H9 (cell line): ENCODE measurements around the gene ARHGAP22. TPM values are rescaled to one million over a fixed set of nuclear protein-coding genes. Genes with fewer than 3 reads are reported as not detected.

Experiments
- DNase-seq: peaks from one replicate; pipeline ENCODE4 v3.0.0-alpha.2; 2017
- H2AFZ ChIP-seq: one replicate; pipeline ENCODE4 v1.6.1; 2013; ENCODE audit warnings: mild to moderate bottlenecking, low read length, control low read depth, moderate library complexity
- H2AK5ac ChIP-seq: 2 replicates; pipeline ENCODE4 v1.6.1; 2013; ENCODE audit warnings: low read length, control low read depth, mixed read lengths; ENCODE audit not compliant: insufficient read length
- H2BK120ac ChIP-seq: one replicate; pipeline ENCODE4 v1.6.1; 2013; ENCODE audit warnings: low read depth, mild to moderate bottlenecking, low read length, control low read depth, inconsistent platforms; ENCODE audit not compliant: poor library complexity, severe bottlenecking
- H2BK12ac ChIP-seq: 2 replicates; pipeline ENCODE4 v1.6.1; 2013; ENCODE audit warnings: low read length, control low read depth, mixed read lengths, low read depth; ENCODE audit not compliant: insufficient read length
- H2BK15ac ChIP-seq: 2 replicates; pipeline ENCODE4 v1.6.1; 2013; ENCODE audit warnings: low read depth, low read length, control low read depth
- H2BK20ac ChIP-seq: one replicate; pipeline ENCODE4 v1.6.1; 2013; ENCODE audit warnings: low read depth, mild to moderate bottlenecking, low read length, control low read depth, inconsistent platforms; ENCODE audit not compliant: poor library complexity, severe bottlenecking
- H2BK5ac ChIP-seq: 2 replicates; pipeline ENCODE4 v1.6.1; 2013; ENCODE audit warnings: low read length, control low read depth, mixed read lengths; ENCODE audit not compliant: insufficient read length
- H3K14ac ChIP-seq: 2 replicates; pipeline ENCODE4 v1.6.1; 2013; ENCODE audit warnings: low read length, control low read depth; ENCODE audit not compliant: insufficient read depth
- H3K18ac ChIP-seq: 2 replicates; pipeline ENCODE4 v1.6.1; 2013; ENCODE audit warnings: low read depth, mild to moderate bottlenecking, mixed read lengths, low read length, control low read depth; ENCODE audit not compliant: insufficient read length
- H3K23ac ChIP-seq: 2 replicates; pipeline ENCODE4 v1.6.1; 2013; ENCODE audit warnings: low read length, control low read depth, mixed read lengths, low read depth; ENCODE audit not compliant: insufficient read length
- H3K23me2 ChIP-seq: 2 replicates; pipeline ENCODE4 v1.6.1; 2013; ENCODE audit warnings: low read depth, mild to moderate bottlenecking, mixed read lengths, low read length, control low read depth; ENCODE audit not compliant: insufficient read length, poor library complexity, severe bottlenecking
- H3K27ac ChIP-seq: 2 replicates; pipeline ENCODE4 v1.5.1; 2013; ENCODE audit warnings: low read length, control low read depth, mixed read lengths, low read depth; ENCODE audit not compliant: insufficient read length
- H3K27me3 ChIP-seq: 2 replicates; pipeline ENCODE4 v1.6.1; 2013; ENCODE audit warnings: low read length, control low read depth, inconsistent platforms; ENCODE audit not compliant: insufficient read depth
- H3K4ac ChIP-seq: 2 replicates; pipeline ENCODE4 v1.6.1; 2013; ENCODE audit warnings: low read depth, mild to moderate bottlenecking, control low read depth, inconsistent platforms, low read length, moderate library complexity
- H3K4me1 ChIP-seq: 2 replicates; pipeline ENCODE4 v1.6.1; 2013; ENCODE audit warnings: low read length, control low read depth, inconsistent platforms; ENCODE audit not compliant: insufficient read depth
- H3K4me2 ChIP-seq: 2 replicates; pipeline ENCODE4 v1.6.1; 2013; ENCODE audit warnings: low read length, control low read depth, mixed read lengths; ENCODE audit not compliant: insufficient read length, insufficient read depth
- H3K56ac ChIP-seq: 2 replicates; pipeline ENCODE4 v1.6.1; 2013; ENCODE audit warnings: low read depth, mild to moderate bottlenecking, mixed read lengths, low read length, control low read depth; ENCODE audit not compliant: insufficient read length
- H3K79me1 ChIP-seq: 2 replicates; pipeline ENCODE4 v1.6.1; 2013; ENCODE audit warnings: low read depth, mild to moderate bottlenecking, moderate library complexity, low read length, control low read depth, inconsistent platforms; ENCODE audit not compliant: insufficient read depth, poor library complexity, severe bottlenecking
- H3K79me2 ChIP-seq: 2 replicates; pipeline ENCODE4 v1.6.1; 2013; ENCODE audit warnings: low read length, control low read depth, inconsistent platforms; ENCODE audit not compliant: insufficient read depth
- H3K9ac ChIP-seq: 2 replicates; pipeline ENCODE4 v1.6.1; 2013; ENCODE audit warnings: low read length, control low read depth, mixed read lengths; ENCODE audit not compliant: insufficient read length; ENCODE audit errors: extremely low read depth
- H3K9me3 ChIP-seq: one replicate; pipeline ENCODE4 v1.6.1; 2013; ENCODE audit warnings: low read depth, low read length, inconsistent platforms; ENCODE audit not compliant: control insufficient read depth
- H3T11ph ChIP-seq: one replicate; pipeline ENCODE4 v1.6.1; 2013; ENCODE audit warnings: mild to moderate bottlenecking, low read length, control low read depth, inconsistent platforms
- H4K20me1 ChIP-seq: one replicate; pipeline ENCODE4 v1.6.1; 2013; ENCODE audit not compliant: control insufficient read depth, insufficient read length, insufficient read depth
- H4K5ac ChIP-seq: 2 replicates; pipeline ENCODE4 v1.6.1; 2013; ENCODE audit warnings: low read depth, mild to moderate bottlenecking, mixed read lengths, low read length, control low read depth; ENCODE audit not compliant: insufficient read length
- H4K8ac ChIP-seq: replicated peaks from 2 replicates; pipeline ENCODE4 v1.6.1; 2013; ENCODE audit warnings: low read length, control low read depth, mixed read lengths, low read depth; ENCODE audit not compliant: insufficient read length
- H4K91ac ChIP-seq: 2 replicates; pipeline ENCODE4 v1.6.1; 2013; ENCODE audit warnings: low read depth, mild to moderate bottlenecking, moderate library complexity, mixed read lengths, low read length, control low read depth; ENCODE audit not compliant: insufficient read length
- H3K27ac Mint-ChIP-seq, 3 experiments: 2 replicates in 2 of 3; 3 replicates in 1 of 3; pipeline ENCODE4 v1.8.0; 2020 to 2021; ENCODE audit warnings: mixed read lengths in 3 of 3, mild to moderate bottlenecking in 1 of 3, moderate library complexity in 1 of 3
- H3K27me3 Mint-ChIP-seq: 2 replicates; pipeline ENCODE4 v1.8.0; 2021; ENCODE audit warnings: low read depth, mild to moderate bottlenecking, moderate library complexity, mixed read lengths
- H3K36me3 Mint-ChIP-seq, 3 experiments: 2 replicates in 2 of 3; 3 replicates in 1 of 3; pipeline ENCODE4 v1.8.0; 2020 to 2021; ENCODE audit warnings: low read depth in 3 of 3, mixed read lengths in 3 of 3; ENCODE audit not compliant: insufficient read depth in 1 of 3
- H3K4me1 Mint-ChIP-seq, 2 experiments: 2 replicates each; pipeline ENCODE4 v1.8.0; 2020; ENCODE audit warnings: mixed read lengths in 2 of 2
- H3K4me3 Mint-ChIP-seq, 2 experiments: 2 replicates in 1 of 2; 3 replicates in 1 of 2; pipeline ENCODE4 v1.8.0; 2020 to 2021; ENCODE audit warnings: mild to moderate bottlenecking in 2 of 2, mixed read lengths in 2 of 2, moderate library complexity in 1 of 2
- H3K9me3 Mint-ChIP-seq, 2 experiments: 2 replicates in 1 of 2; 3 replicates in 1 of 2; pipeline ENCODE4 v1.8.0; 2020; ENCODE audit warnings: mild to moderate bottlenecking in 2 of 2, mixed read lengths in 2 of 2, moderate library complexity in 1 of 2
- CTCF ChIP-seq: fragments of 200-600 bp; sonication (generic); conservative IDR thresholded peaks from 3 replicates; pipeline ENCODE4 v1.8.0; 2021; ENCODE audit warnings: antibody characterized with exemption, mild to moderate bottlenecking
- WGBS: extraction: QIAGEN DNeasy Blood & Tissue Kit; methylation state at CpG from one replicate; pipeline ENCODE4 v1.1.7; 2013; ENCODE audit warnings: missing lambda C conversion rate, low lambda C conversion rate, mixed read lengths; ENCODE audit not compliant: insufficient read length; ENCODE audit errors: extremely low coverage; 5-methylcytosine and 5-hydroxymethylcytosine counted together
- total RNA-seq: library from RNA; stranded (reverse); gene quantifications from 2 replicates; pipeline ENCODE4 v1.2.1, GENCODE V29; 2021

The ARHGAP22 gene
- total RNA-seq, 1 experiment from 2014 or later: 7.4 TPM

- no peak overlapping the region for H3K4me2 ChIP-seq
- H3K18ac ChIP-seq: no peak overlapping the region
- no peak overlapping the region for H3K27ac Mint-ChIP-seq
- H2AK5ac ChIP-seq: no peak overlapping the region
- no peaks in the 10 kb centered on the region for H4K20me1 ChIP-seq
- H3K4me1 ChIP-seq: no peaks in the 10 kb centered on the region
- H3K27me3 ChIP-seq: no peaks in the 10 kb centered on the region
- no peak overlapping the region for H3K4me3 Mint-ChIP-seq
- H3K36me3 Mint-ChIP-seq: peaks cover 2 to 5% (median 4%) of the 10 kb centered on the region in 3 experiments; a peak in 6 of 7 replicates
- no CpG with 5 or more reads among the region's 3 CpGs for WGBS
- no peak overlapping the region for H3T11ph ChIP-seq
- no peak overlapping the region for H2BK120ac ChIP-seq
- H3K14ac ChIP-seq: no peak overlapping the region; the same call in 1 of the 2 replicates
- TF ChIP-seq CTCF: no peak
- no peak overlapping the region for H2AFZ ChIP-seq
- no peak overlapping the region for H2BK5ac ChIP-seq
- H2BK12ac ChIP-seq: no peak overlapping the region
- H3K23me2 ChIP-seq: no peaks in the 10 kb centered on the region
- H2BK20ac ChIP-seq: no peak overlapping the region
- no peak overlapping the region for H3K27ac ChIP-seq
- peaks cover 11% of the 10 kb centered on the region for H3K27me3 Mint-ChIP-seq
- no peak overlapping the region for H4K8ac ChIP-seq
- no peak overlapping the region for H3K56ac ChIP-seq
- no peaks in the 10 kb centered on the region for H3K9me3 ChIP-seq
- H3K9ac ChIP-seq: no peak overlapping the region
- no peaks in the 10 kb centered on the region for H3K4me1 Mint-ChIP-seq
- no peaks in the 10 kb centered on the region for H3K79me2 ChIP-seq
- H3K9me3 Mint-ChIP-seq: peaks cover 9% of the 10 kb centered on the region in 2 experiments
- no peak for DNase-seq
- no peaks in the 10 kb centered on the region for H3K79me1 ChIP-seq
- H4K91ac ChIP-seq: no peak overlapping the region
- H2BK15ac ChIP-seq: no peak overlapping the region
- no peak overlapping the region for H3K23ac ChIP-seq
- no peak overlapping the region for H3K4ac ChIP-seq
- no peak overlapping the region for H4K5ac ChIP-seq
These were observed 32.0 kb upstream of the ARHGAP22 start for GRCh38 chr10:48636901-48637300.
